ENCODE data around the gene ADAMTSL3. TPM values are rescaled to one million over a fixed set of nuclear protein-coding genes. Genes with fewer than 3 reads are reported as not detected.

Gene ADAMTSL3
- polyA plus RNA-seq, 1 of the 3 experiments (the other 2 are of a cell fraction), result 0.02 TPM

GRCh38 chr15:83984601-83985000 is 330.7 kb downstream of the ADAMTSL3 start:
- H3K4me2 ChIP-seq, result no peak overlapping the region
- H3K4me3 ChIP-seq (ENCODE audit: low read depth in 2 of 2, low read length in 1 of 2), result no peak overlapping the region
- CTCF ChIA-PET, result interaction anchor here (3.4 kb wide), 1 partner anchor 11 kb away, joined by 18 read pairs; no protein-coding TSS in a partner anchor
- no peaks in the 10 kb centered on the region for H3K27me3 ChIP-seq (ENCODE audit: insufficient read depth)
- no peaks in the 10 kb centered on the region for H3K36me3 ChIP-seq (replicated peaks in 1 of 2; ENCODE audit: control insufficient read depth in 1 of 2, insufficient read depth in 2 of 2, low read length in 1 of 2)
- TF ChIP-seq FOXJ3 (CRISPR knock-in tag; IDR thresholded peaks at IDR 0.05) (no peak), NRF1 (IDR thresholded peaks at IDR 0.05; ENCODE audit: low read depth, low read length) (no peak), FOSL2 (IDR thresholded peaks at IDR 0.05; ENCODE audit: borderline replicate concordance, low read depth) (no peak), CHD2 (IDR thresholded peaks at IDR 0.05; ENCODE audit: low read length, partially characterized antibody) (no peak), PBX3 (IDR thresholded peaks at IDR 0.05) (no peak), EP300 (IDR thresholded peaks at IDR 0.05; ENCODE audit: borderline replicate concordance in 1 of 2, low read depth in 1 of 2, low read length in 1 of 2) (no peak), NFIC (IDR thresholded peaks at IDR 0.05; ENCODE audit: borderline replicate concordance) (no peak), MEF2A (IDR thresholded peaks at IDR 0.05; ENCODE audit: borderline replicate concordance, low read depth) (no peak), FOXM1 (IDR thresholded peaks at IDR 0.05; ENCODE audit: low read depth) (no peak), MXI1 (IDR thresholded peaks at IDR 0.05; ENCODE audit: low read depth, low read length) (no peak), EZH2phosphoT487 (IDR thresholded peaks at IDR 0.05; ENCODE audit: borderline replicate concordance, low read depth) (no peak)
- TF ChIP-seq, protein P1, sequence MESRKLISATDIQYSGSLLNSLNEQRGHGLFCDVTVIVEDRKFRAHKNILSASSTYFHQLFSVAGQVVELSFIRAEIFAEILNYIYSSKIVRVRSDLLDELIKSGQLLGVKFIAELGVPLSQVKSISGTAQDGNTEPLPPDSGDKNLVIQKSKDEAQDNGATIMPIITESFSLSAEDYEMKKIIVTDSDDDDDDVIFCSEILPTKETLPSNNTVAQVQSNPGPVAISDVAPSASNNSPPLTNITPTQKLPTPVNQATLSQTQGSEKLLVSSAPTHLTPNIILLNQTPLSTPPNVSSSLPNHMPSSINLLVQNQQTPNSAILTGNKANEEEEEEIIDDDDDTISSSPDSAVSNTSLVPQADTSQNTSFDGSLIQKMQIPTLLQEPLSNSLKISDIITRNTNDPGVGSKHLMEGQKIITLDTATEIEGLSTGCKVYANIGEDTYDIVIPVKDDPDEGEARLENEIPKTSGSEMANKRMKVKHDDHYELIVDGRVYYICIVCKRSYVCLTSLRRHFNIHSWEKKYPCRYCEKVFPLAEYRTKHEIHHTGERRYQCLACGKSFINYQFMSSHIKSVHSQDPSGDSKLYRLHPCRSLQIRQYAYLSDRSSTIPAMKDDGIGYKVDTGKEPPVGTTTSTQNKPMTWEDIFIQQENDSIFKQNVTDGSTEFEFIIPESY (IDR thresholded peaks at IDR 0.05; ENCODE audit: borderline replicate concordance, low read depth), result no peak
- no peaks in the 10 kb centered on the region for H3K9me3 ChIP-seq
- no peaks in the 10 kb centered on the region for H3K9me2 ChIP-seq
- POLR2A ChIA-PET, result no interaction called here
- H3K4me1 ChIP-seq (ENCODE audit: control insufficient read depth in 1 of 2, insufficient read depth in 2 of 2, low read depth in 1 of 2, low read length in 1 of 2), result no peaks in the 10 kb centered on the region
- DNase-seq, result no peak
- no peak overlapping the region for H3K27ac ChIP-seq (ENCODE audit: low read depth in 2 of 2, low read length in 1 of 2)
- H4K20me1 ChIP-seq (ENCODE audit: insufficient read depth), result no peaks in the 10 kb centered on the region
- H2AFZ ChIP-seq (ENCODE audit: low read depth), result no peak overlapping the region
- H3K79me2 ChIP-seq (ENCODE audit: insufficient read depth), result no peaks in the 10 kb centered on the region
- no peaks in the 10 kb centered on the region for H3F3A ChIP-seq (replicated peaks; ENCODE audit: insufficient read depth)
- no peak overlapping the region for H3K9ac ChIP-seq

GRCh38 chr15:83991163-83991562 is 337.2 kb downstream of the ADAMTSL3 start:
- Histone ChIP-seq H4K20me1 (ENCODE audit: insufficient read depth) (no peaks in the 10 kb centered on the region), H3K79me2 (ENCODE audit: insufficient read depth) (no peaks in the 10 kb centered on the region), H3F3A (replicated peaks; ENCODE audit: insufficient read depth) (no peaks in the 10 kb centered on the region), H3K9me3 (no peaks in the 10 kb centered on the region), H3K27me3 (ENCODE audit: insufficient read depth) (no peaks in the 10 kb centered on the region), H3K4me2 (no peak overlapping the region), H3K4me1 (ENCODE audit: control insufficient read depth in 1 of 2, insufficient read depth in 2 of 2, low read depth in 1 of 2, low read length in 1 of 2) (no peaks in the 10 kb centered on the region), H3K36me3 (replicated peaks in 1 of 2; ENCODE audit: control insufficient read depth in 1 of 2, insufficient read depth in 2 of 2, low read length in 1 of 2) (no peaks in the 10 kb centered on the region), H3K9ac (no peak overlapping the region), H3K4me3 (ENCODE audit: low read depth in 2 of 2, low read length in 1 of 2) (no peak overlapping the region), H3K9me2 (no peaks in the 10 kb centered on the region), H2AFZ (ENCODE audit: low read depth) (no peak overlapping the region), H3K27ac (ENCODE audit: low read depth in 2 of 2, low read length in 1 of 2) (no peak overlapping the region)
- TF ChIP-seq USF2 (IDR thresholded peaks at IDR 0.05; ENCODE audit: borderline replicate concordance, low read depth, low read length), result no peak
- TF ChIP-seq NRF1 (IDR thresholded peaks at IDR 0.05; ENCODE audit: low read depth, low read length), result no peak
- CTCF ChIA-PET, result interaction anchor here (0.7 to 1.6 kb wide), 2 partner anchors 32 to 227 kb away, joined by 3 to 5 read pairs; no protein-coding TSS in a partner anchor
- 4% methylated on average over 5 of the region's 5 CpGs for WGBS (ENCODE audit: low lambda C conversion rate)
- DNase-seq, result no peak
- POLR2A ChIA-PET, result no interaction called here

Measured in SK-N-SH (cell line).